C4-2B (cell line): ENCODE results near the gene LDAF1.

Experiments
- ZFX ChIP-seq: fragments of 450-650 bp; IDR thresholded peaks from 2 replicates; pipeline ENCODE4 v1.6.1; 2017
- TF ChIP-seq, protein P1 (sequence below): fragments of 450-650 bp; conservative IDR thresholded peaks from 2 replicates; pipeline ENCODE4 v1.5.1; 2017; ENCODE audit warnings: mild to moderate bottlenecking

DNA sequence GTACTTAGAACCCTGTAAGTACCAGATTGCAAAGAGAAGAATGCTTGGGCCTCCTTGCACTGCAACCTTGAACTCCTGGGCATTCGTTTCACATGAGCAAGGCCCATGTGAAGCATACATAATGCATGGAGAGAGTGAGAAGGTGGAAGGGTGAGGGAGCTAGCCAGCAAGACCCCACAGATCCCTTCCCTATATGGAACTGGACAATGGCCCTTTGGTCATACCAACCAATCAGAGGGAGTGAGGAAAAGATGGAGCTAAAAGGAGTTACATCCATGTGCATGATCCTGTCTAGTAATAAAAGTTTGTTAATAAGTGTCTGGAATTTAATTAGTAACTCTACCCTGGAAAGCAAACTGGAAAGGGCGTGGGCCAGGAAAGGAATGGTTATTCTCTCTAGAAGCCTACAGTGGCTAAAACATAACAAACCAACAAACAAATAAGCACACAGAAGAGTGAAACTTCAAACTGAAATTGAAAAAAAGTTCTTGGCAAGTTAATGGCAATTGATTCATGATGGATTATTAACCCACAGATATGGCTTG, 37.4 kb upstream of the LDAF1 start:
- TF ChIP-seq, protein P1, sequence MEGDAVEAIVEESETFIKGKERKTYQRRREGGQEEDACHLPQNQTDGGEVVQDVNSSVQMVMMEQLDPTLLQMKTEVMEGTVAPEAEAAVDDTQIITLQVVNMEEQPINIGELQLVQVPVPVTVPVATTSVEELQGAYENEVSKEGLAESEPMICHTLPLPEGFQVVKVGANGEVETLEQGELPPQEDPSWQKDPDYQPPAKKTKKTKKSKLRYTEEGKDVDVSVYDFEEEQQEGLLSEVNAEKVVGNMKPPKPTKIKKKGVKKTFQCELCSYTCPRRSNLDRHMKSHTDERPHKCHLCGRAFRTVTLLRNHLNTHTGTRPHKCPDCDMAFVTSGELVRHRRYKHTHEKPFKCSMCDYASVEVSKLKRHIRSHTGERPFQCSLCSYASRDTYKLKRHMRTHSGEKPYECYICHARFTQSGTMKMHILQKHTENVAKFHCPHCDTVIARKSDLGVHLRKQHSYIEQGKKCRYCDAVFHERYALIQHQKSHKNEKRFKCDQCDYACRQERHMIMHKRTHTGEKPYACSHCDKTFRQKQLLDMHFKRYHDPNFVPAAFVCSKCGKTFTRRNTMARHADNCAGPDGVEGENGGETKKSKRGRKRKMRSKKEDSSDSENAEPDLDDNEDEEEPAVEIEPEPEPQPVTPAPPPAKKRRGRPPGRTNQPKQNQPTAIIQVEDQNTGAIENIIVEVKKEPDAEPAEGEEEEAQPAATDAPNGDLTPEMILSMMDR = no peak
- TF ChIP-seq ZFX = no peak
